Measurements from ENCODE around the gene NOTO. TPM values are rescaled to one million over a fixed set of nuclear protein-coding genes. Genes with fewer than 3 reads are reported as not detected.

Gene NOTO
- total and polyA plus RNA-seq, 2 donors (not counting 1 experiment from before 2014, with no cell fraction given), result not detected

- Histone ChIP-seq H3K9me3 (ENCODE audit: control insufficient read depth, insufficient read depth, low read depth, low read length) (no peaks in the 10 kb centered on the region), H3K79me2 (ENCODE audit: control insufficient read depth, insufficient read depth, low read length) (no peaks in the 10 kb centered on the region), H3K4me1 (ENCODE audit: control insufficient read depth, extremely low read depth, insufficient read depth, low read length) (no peaks in the 10 kb centered on the region), H2AFZ (ENCODE audit: low read length) (no peak overlapping the region), H3K4me2 (ENCODE audit: extremely low read depth, insufficient read depth, low read length) (no peak overlapping the region), H3K36me3 (ENCODE audit: control insufficient read depth, insufficient read depth, low read length) (no peaks in the 10 kb centered on the region), H3K27ac (ENCODE audit: insufficient read depth, low read length) (no peak overlapping the region), H3K9ac (ENCODE audit: insufficient read depth, low read length) (no peak overlapping the region), H4K20me1 (ENCODE audit: control insufficient read depth, extremely low read depth, insufficient read depth, low read length) (no peaks in the 10 kb centered on the region), H3K27me3 (ENCODE audit: control insufficient read depth, insufficient read depth, low read length) (no peaks in the 10 kb centered on the region), H3K4me3 (replicated peaks in 1 of 4; ENCODE audit: control extremely low read depth in 1 of 4, insufficient read depth in 1 of 4, low read depth in 3 of 4, low read length in 4 of 4) (no peak overlapping the region)
- no peak for TF ChIP-seq CTCF (conservative IDR thresholded peaks at IDR 0.05 in 1 of 2, IDR thresholded peaks at IDR 0.05 in 1 of 2; ENCODE audit: low read depth in 1 of 2, low read length in 2 of 2)
- no peak for TF ChIP-seq EZH2 (IDR thresholded peaks at IDR 0.05; ENCODE audit: low read length, missing control alignments)
- no peak for DNase-seq (ENCODE audit: low read depth in 2 of 2)
Observed at GRCh38 chr2:73258913-73259215, 56.5 kb downstream of the NOTO start.

DNA sequence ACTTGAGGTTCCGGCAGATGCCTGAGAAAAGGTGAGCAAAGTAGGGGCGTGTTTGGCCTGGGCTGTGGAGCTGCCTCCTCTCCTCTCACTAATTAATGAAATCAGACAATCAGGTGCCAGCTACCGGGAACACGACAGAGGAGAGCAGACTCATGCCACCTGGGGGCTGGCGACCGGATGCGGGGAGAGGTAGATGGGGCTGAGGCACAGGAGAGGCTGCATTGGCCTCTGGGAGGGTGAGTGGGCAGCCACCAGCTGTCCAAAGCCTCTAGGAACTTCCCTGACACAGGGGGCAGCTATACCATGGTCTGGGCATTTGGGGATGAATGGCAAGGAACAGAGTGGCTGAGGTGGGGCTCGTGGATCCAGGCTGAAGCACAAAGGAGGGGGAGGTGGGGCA, 56.9 kb downstream of the NOTO start:
- no peaks in the 10 kb centered on the region for H3K4me1 ChIP-seq (ENCODE audit: control insufficient read depth, extremely low read depth, insufficient read depth, low read length)
- no peaks in the 10 kb centered on the region for H3K36me3 ChIP-seq (ENCODE audit: control insufficient read depth, insufficient read depth, low read length)
- DNase-seq (ENCODE audit: low read depth in 2 of 2), result no peak
- TF ChIP-seq EZH2 (IDR thresholded peaks at IDR 0.05; ENCODE audit: low read length, missing control alignments), result no peak
- no peak for TF ChIP-seq CTCF (conservative IDR thresholded peaks at IDR 0.05 in 1 of 2, IDR thresholded peaks at IDR 0.05 in 1 of 2; ENCODE audit: low read depth in 1 of 2, low read length in 2 of 2)
- no peak overlapping the region for H2AFZ ChIP-seq (ENCODE audit: low read length)
- H3K79me2 ChIP-seq (ENCODE audit: control insufficient read depth, insufficient read depth, low read length), result no peaks in the 10 kb centered on the region
- H3K4me2 ChIP-seq (ENCODE audit: extremely low read depth, insufficient read depth, low read length), result no peak overlapping the region
- H3K9ac ChIP-seq (ENCODE audit: insufficient read depth, low read length), result no peak overlapping the region
- H3K27ac ChIP-seq (ENCODE audit: insufficient read depth, low read length), result no peak overlapping the region
- no peaks in the 10 kb centered on the region for H4K20me1 ChIP-seq (ENCODE audit: control insufficient read depth, extremely low read depth, insufficient read depth, low read length)
- H3K9me3 ChIP-seq (ENCODE audit: control insufficient read depth, insufficient read depth, low read depth, low read length), result no peaks in the 10 kb centered on the region
- no peak overlapping the region for H3K4me3 ChIP-seq (replicated peaks in 1 of 4; ENCODE audit: control extremely low read depth in 1 of 4, insufficient read depth in 1 of 4, low read depth in 3 of 4, low read length in 4 of 4)
- H3K27me3 ChIP-seq (ENCODE audit: control insufficient read depth, insufficient read depth, low read length), result no peaks in the 10 kb centered on the region

GRCh38 chr2:73259704-73260337, 57.4 kb downstream of the NOTO start:
- Histone ChIP-seq H3K4me2 (ENCODE audit: extremely low read depth, insufficient read depth, low read length) (no peak overlapping the region), H3K4me3 (replicated peaks in 1 of 4; ENCODE audit: control extremely low read depth in 1 of 4, insufficient read depth in 1 of 4, low read depth in 3 of 4, low read length in 4 of 4) (no peak overlapping the region), H2AFZ (ENCODE audit: low read length) (no peak overlapping the region), H3K9me3 (ENCODE audit: control insufficient read depth, insufficient read depth, low read depth, low read length) (no peaks in the 10 kb centered on the region), H3K4me1 (ENCODE audit: control insufficient read depth, extremely low read depth, insufficient read depth, low read length) (no peaks in the 10 kb centered on the region), H3K79me2 (ENCODE audit: control insufficient read depth, insufficient read depth, low read length) (no peaks in the 10 kb centered on the region), H3K27ac (ENCODE audit: insufficient read depth, low read length) (no peak overlapping the region), H3K36me3 (ENCODE audit: control insufficient read depth, insufficient read depth, low read length) (no peaks in the 10 kb centered on the region), H3K9ac (ENCODE audit: insufficient read depth, low read length) (no peak overlapping the region), H3K27me3 (ENCODE audit: control insufficient read depth, insufficient read depth, low read length) (no peaks in the 10 kb centered on the region), H4K20me1 (ENCODE audit: control insufficient read depth, extremely low read depth, insufficient read depth, low read length) (no peaks in the 10 kb centered on the region)
- no peak for TF ChIP-seq CTCF (conservative IDR thresholded peaks at IDR 0.05 in 1 of 2, IDR thresholded peaks at IDR 0.05 in 1 of 2; ENCODE audit: low read depth in 1 of 2, low read length in 2 of 2)
- TF ChIP-seq EZH2 (IDR thresholded peaks at IDR 0.05; ENCODE audit: low read length, missing control alignments), result no peak
- DNase-seq (ENCODE audit: low read depth in 2 of 2), result no peak

All from fibroblast of lung (primary cell).